Body of pancreas (tissue), 4 donors: Measurements from ENCODE around the gene PGLYRP2.

Experiments used
- POLR2A ChIP-seq, 3 donors: fragments of 450-650 bp; IDR thresholded peaks; one replicate each; pipeline ENCODE4 v1.6.1; 2016; ENCODE audit warnings: antibody characterized with exemption in 3 of 3, mild to moderate bottlenecking in 2 of 3
- TF ChIP-seq, protein P1 (sequence below), 7 experiments: fragments of 450-650 bp in 4 of 7; fragments of 200-600 bp in 3 of 7; sonication (generic) in 3 of 7; IDR thresholded peaks; one replicate each; pipeline ENCODE4 v1.5.1; 2016 to 2019; ENCODE audit warnings: antibody characterized with exemption in 7 of 7

- TF ChIP-seq, protein P1, sequence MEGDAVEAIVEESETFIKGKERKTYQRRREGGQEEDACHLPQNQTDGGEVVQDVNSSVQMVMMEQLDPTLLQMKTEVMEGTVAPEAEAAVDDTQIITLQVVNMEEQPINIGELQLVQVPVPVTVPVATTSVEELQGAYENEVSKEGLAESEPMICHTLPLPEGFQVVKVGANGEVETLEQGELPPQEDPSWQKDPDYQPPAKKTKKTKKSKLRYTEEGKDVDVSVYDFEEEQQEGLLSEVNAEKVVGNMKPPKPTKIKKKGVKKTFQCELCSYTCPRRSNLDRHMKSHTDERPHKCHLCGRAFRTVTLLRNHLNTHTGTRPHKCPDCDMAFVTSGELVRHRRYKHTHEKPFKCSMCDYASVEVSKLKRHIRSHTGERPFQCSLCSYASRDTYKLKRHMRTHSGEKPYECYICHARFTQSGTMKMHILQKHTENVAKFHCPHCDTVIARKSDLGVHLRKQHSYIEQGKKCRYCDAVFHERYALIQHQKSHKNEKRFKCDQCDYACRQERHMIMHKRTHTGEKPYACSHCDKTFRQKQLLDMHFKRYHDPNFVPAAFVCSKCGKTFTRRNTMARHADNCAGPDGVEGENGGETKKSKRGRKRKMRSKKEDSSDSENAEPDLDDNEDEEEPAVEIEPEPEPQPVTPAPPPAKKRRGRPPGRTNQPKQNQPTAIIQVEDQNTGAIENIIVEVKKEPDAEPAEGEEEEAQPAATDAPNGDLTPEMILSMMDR (IDR thresholded peaks at IDR 0.05), result no peak
- TF ChIP-seq POLR2A (IDR thresholded peaks at IDR 0.05), result no peak
Observed at GRCh38 chr19:15449620-15450527, 29.4 kb downstream of the PGLYRP2 start, which contains the start of gene WIZ.
